HepG2 (cell line): ENCODE data around the gene CD37. TPM values are rescaled to one million over a fixed set of nuclear protein-coding genes. Genes with fewer than 3 reads are reported as not detected.
"Not testable (repeated sequence)": the region's sequence is repeated elsewhere in the genome, so short reads cannot be mapped to it uniquely, and the experiment has no call there.

Experiments
- ATAC-seq: fragments of 200-7000 bp; cut with Tn5 transposase; 3 replicates; pipeline ENCODE4 v1.9.1; 2020; ENCODE audit warnings: mild to moderate bottlenecking, moderate library complexity
- BruUV-seq: library from RNA; stranded (reverse); fragments of 400-500 nt; replicated peaks from 2 replicates; lab custom pipeline; 2021; lab: Mats Ljungman, UMichigan
- CTCF ChIA-PET: fragments of 300-600 bp; formaldehyde crosslinking; extraction: SDS; loops from one replicate; lab custom pipeline; 2021; ENCODE audit warnings: low total read pairs, inconsistent platforms, low intra/inter-chr PET ratio; lab: Yijun Ruan, JAX
- POLR2A ChIA-PET: fragments of 350-600 bp; sonication (Branson Sonifier 250); formaldehyde crosslinking; loops from one replicate; lab custom pipeline; 2020; ENCODE audit warnings: antibody characterized with exemption, inconsistent platforms; lab: Yijun Ruan, JAX
- DNase-seq: peaks from one replicate; pipeline ENCODE4 v3.0.0-alpha.2; 2015; ENCODE audit warnings: low spot score
- FAIRE-seq: peaks from 3 replicates; lab custom pipeline; 2011; peaks lifted over from hg19 to GRCh38; lab: Jason Lieb, UNC
- H2AFZ ChIP-seq: one replicate; pipeline ENCODE4 v1.6.1; 2011; ENCODE audit warnings: low read length, inconsistent platforms
- H3K27ac ChIP-seq: fragments of 300-600 bp; 3 replicates; pipeline ENCODE4 v1.8.0; 2011; ENCODE audit warnings: mixed run types, mild to moderate bottlenecking, mixed read lengths, low read length, inconsistent platforms; ENCODE audit not compliant: insufficient read depth; ENCODE audit errors: extremely low read length
- H3K27me3 ChIP-seq, 2 experiments: fragments of 200-600 bp in 1 of 2; 2 replicates in 1 of 2; 3 replicates in 1 of 2; pipeline versions ENCODE4 v1.6.0 to v1.8.0; 2011; ENCODE audit warnings: low read length in 2 of 2, mild to moderate bottlenecking in 2 of 2, moderate library complexity in 2 of 2, inconsistent platforms in 1 of 2; ENCODE audit not compliant: insufficient read depth in 2 of 2, control insufficient read depth in 1 of 2
- H3K36me3 ChIP-seq, 2 experiments: fragments of 200-600 bp in 1 of 2; replicated peaks in 1 of 2; 2 replicates in 1 of 2; 3 replicates in 1 of 2; pipeline versions ENCODE4 v1.5.1 to v1.8.0; 2011; ENCODE audit warnings: low read length in 2 of 2, inconsistent platforms in 1 of 2; ENCODE audit not compliant: insufficient read depth in 2 of 2, control insufficient read depth in 1 of 2
- H3K4me1 ChIP-seq: 2 replicates; pipeline ENCODE4 v1.5.1; 2012; ENCODE audit warnings: low read length, inconsistent platforms; ENCODE audit not compliant: insufficient read depth
- H3K4me2 ChIP-seq: 2 replicates; pipeline ENCODE4 v1.6.0; 2011; ENCODE audit warnings: low read depth, low read length, inconsistent platforms
- H3K4me3 ChIP-seq, 3 experiments: fragments of 200-600 bp in 1 of 3; sonication (generic), shearing (Covaris generic) in 1 of 3; replicated peaks in 1 of 3; 2 replicates each; pipeline ENCODE4 v1.5.1; 2011 to 2016; ENCODE audit warnings: low read length in 3 of 3, inconsistent platforms in 2 of 3, low read depth in 2 of 3, mild to moderate bottlenecking in 2 of 3, control low read depth in 1 of 3, mixed read lengths in 1 of 3; ENCODE audit not compliant: insufficient read depth in 1 of 3
- H3K79me2 ChIP-seq: one replicate; pipeline ENCODE4 v1.6.1; 2011; ENCODE audit warnings: low read length, inconsistent platforms; ENCODE audit not compliant: insufficient read depth
- H3K9ac ChIP-seq: 2 replicates; pipeline ENCODE4 v1.6.0; 2011; ENCODE audit warnings: mild to moderate bottlenecking, low read depth, low read length, inconsistent platforms; ENCODE audit not compliant: insufficient read depth
- H3K9me3 ChIP-seq: 2 replicates; pipeline ENCODE4 v1.5.1; 2012; ENCODE audit warnings: mild to moderate bottlenecking, low read length
- H4K20me1 ChIP-seq: 2 replicates; pipeline ENCODE4 v1.6.0; 2011; ENCODE audit warnings: inconsistent platforms, mild to moderate bottlenecking, low read length, moderate library complexity; ENCODE audit not compliant: insufficient read depth
- CEBPB ChIP-seq: IDR thresholded peaks from 2 replicates; pipeline ENCODE4 v1.6.1; 2011; ENCODE audit warnings: low read depth, low read length, improper control_type of control experiment, borderline replicate concordance
- CENPX ChIP-seq: sonication (generic); formaldehyde crosslinking; IDR thresholded peaks from 2 replicates; pipeline ENCODE4 v1.9.0; 2021; ENCODE audit warnings: mild to moderate bottlenecking, missing genetic modification reagents, moderate library complexity
- FLYWCH1 ChIP-seq: sonication (generic); formaldehyde crosslinking; IDR thresholded peaks from 2 replicates; pipeline ENCODE4 v1.8.1; 2023; ENCODE audit warnings: mild to moderate bottlenecking, missing genetic modification reagents
- MED13 ChIP-seq: sonication (generic); formaldehyde crosslinking; IDR thresholded peaks from 2 replicates; pipeline ENCODE4 v1.5.0; 2020; ENCODE audit warnings: missing genetic modification reagents
- NONO ChIP-seq, 2 experiments: fragments of 450-650 bp in 1 of 2; sonication (generic) in 1 of 2; formaldehyde crosslinking in 1 of 2; IDR thresholded peaks in 1 of 2; conservative IDR thresholded peaks in 1 of 2; 2 replicates each; pipeline versions ENCODE4 v1.6.1 to v1.8.0; 2017 to 2022; ENCODE audit warnings: mild to moderate bottlenecking in 1 of 2, missing genetic modification reagents in 1 of 2, moderate library complexity in 1 of 2
- THAP7 ChIP-seq: sonication (generic); formaldehyde crosslinking; IDR thresholded peaks from 2 replicates; pipeline ENCODE4 v1.8.1; 2023; ENCODE audit warnings: mild to moderate bottlenecking, missing genetic modification reagents
- ZBTB33 ChIP-seq: sonication (generic); formaldehyde crosslinking; IDR thresholded peaks from 2 replicates; pipeline ENCODE4 v1.4.0; 2020; ENCODE audit warnings: missing genetic modification reagents
- ZFP41 ChIP-seq: sonication (generic); formaldehyde crosslinking; IDR thresholded peaks from 2 replicates; pipeline ENCODE4 v1.4.0; 2020; ENCODE audit warnings: mild to moderate bottlenecking, missing genetic modification reagents, borderline replicate concordance
- ZSCAN30 ChIP-seq: sonication (generic); formaldehyde crosslinking; IDR thresholded peaks from 2 replicates; pipeline ENCODE4 v1.5.0; 2020; ENCODE audit warnings: mild to moderate bottlenecking, missing genetic modification reagents
- WGBS: methylation state at CpG from one replicate; pipeline ENCODE4 v1.1.6; 2017; ENCODE audit warnings: low lambda C conversion rate; 5-methylcytosine and 5-hydroxymethylcytosine counted together
- in situ Hi-C: cut with HindIII; loops from 2 replicates; pipeline ENCODE4 v1.10.0; 2017; ENCODE audit warnings: low pct_unique_long_range_greater_than_20kb; ENCODE audit not compliant: extremely low pct_ligation_motif_present
- intact Hi-C: fragments of 100-400 bp; cut with micrococcal nuclease; formaldehyde crosslinking; loops from one replicate; pipeline ENCODE4 v1.10.0; 2022; ENCODE audit not compliant: unreplicated experiment
- polyA plus RNA-seq, 8 experiments: library from polyadenylated mRNA; depleted of rRNA in 3 of 8; stranded (reverse) in 7 of 8; unstranded in 1 of 8; fragments of >200 nt; fragmentation: Illumina TruSeq in 4 of 8; extraction: Trizol in 4 of 8; gene quantifications; 2 replicates each; pipeline versions ENCODE4 v1.2.1 to v1.2.3, GENCODE V29; 2011 to 2016; ENCODE audit warnings: low read depth in 4 of 8, missing spikeins in 1 of 8, mixed read lengths in 1 of 8; ENCODE audit not compliant: insufficient read depth in 1 of 8
- total RNA-seq, 5 experiments: library from RNA; depleted of rRNA; stranded (reverse); fragments of >200 nt; fragmentation: Illumina TruSeq; extraction: Trizol; gene quantifications; 2 replicates each; pipeline ENCODE4 v1.2.3, GENCODE V29; 2016; ENCODE audit warnings: low read depth in 1 of 5

CD37 gene
- total and polyA plus RNA-seq, 2 of the 13 experiments (the other 11 are each of a cell fraction or from before 2014, with no cell fraction given): not detected

DNA sequence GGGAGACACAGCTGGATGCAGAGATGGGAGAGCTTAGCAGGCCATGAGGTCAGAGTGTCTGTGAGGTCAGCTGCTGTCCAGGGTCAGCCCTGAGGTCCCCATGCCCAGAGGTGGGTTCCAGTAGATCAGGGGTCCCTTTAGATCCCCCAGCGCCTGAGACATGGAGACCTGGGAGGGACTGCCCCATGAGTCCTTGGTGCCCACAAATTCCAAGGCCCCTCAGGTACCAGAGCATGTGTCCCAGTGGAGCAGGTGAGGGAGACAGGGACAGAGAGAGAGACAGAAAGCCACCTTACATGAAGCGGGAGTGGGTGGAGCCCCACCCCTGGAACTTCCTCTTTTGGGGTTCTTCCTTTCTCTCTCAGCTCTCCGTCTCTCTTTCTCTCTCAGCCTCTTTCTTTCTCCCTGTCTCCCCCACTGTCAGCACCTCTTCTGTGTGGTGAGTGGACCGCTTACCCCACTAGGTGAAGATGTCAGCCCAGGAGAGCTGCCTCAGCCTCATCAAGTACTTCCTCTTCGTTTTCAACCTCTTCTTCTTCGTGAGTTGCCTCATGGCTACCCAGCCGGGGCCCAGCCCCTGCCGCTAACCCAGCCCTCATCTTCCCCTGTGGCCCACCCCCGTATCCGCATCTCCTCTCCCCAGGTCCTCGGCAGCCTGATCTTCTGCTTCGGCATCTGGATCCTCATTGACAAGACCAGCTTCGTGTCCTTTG, at the start of gene CD37 (continued):
- no peak for TF ChIP-seq ZBTB33 (CRISPR knock-in tag)
- no peak for TF ChIP-seq MED13
- TF ChIP-seq THAP7: no peak
- TF ChIP-seq CENPX: no peak
- TF ChIP-seq ZSCAN30: no peak
- TF ChIP-seq NONO (IDR thresholded peaks at IDR 0.05): no peak
- no peak for TF ChIP-seq NONO (CRISPR knock-in tag; conservative IDR thresholded peaks at IDR 0.05)

GRCh38 chr19:49287141-49287770, 48.0 kb upstream of the CD37 start:
- DNase-seq: no peak
- no TSS peak for BruUV-seq
- ATAC-seq: no peak
- CTCF ChIA-PET: no interaction called here
- no peaks in the 10 kb centered on the region for H3K4me1 ChIP-seq
- H3K9me3 ChIP-seq: no peaks in the 10 kb centered on the region
- H3K27me3 ChIP-seq: peaks cover 1 to 3% of the 10 kb centered on the region in 2 experiments; a peak in 1 of 5 replicates
- POLR2A ChIA-PET: no interaction called here
- H2AFZ ChIP-seq: no peak overlapping the region
- in situ Hi-C loops (no loop called here), intact Hi-C loops (no loop called here)
- H3K4me2 ChIP-seq: no peak overlapping the region
- WGBS: 0% methylated on average over 2 of the region's 2 CpGs
- H3K4me3 ChIP-seq: no peak overlapping the region
- TF ChIP-seq FLYWCH1: no peak
- no peak for TF ChIP-seq CEBPB
- no peak for TF ChIP-seq ZFP41 (CRISPR knock-in tag)
- no peak overlapping the region for H3K9ac ChIP-seq
- H4K20me1 ChIP-seq: no peaks in the 10 kb centered on the region
- H3K27ac ChIP-seq: no peak overlapping the region
- H3K36me3 ChIP-seq: no peaks in the 10 kb centered on the region
- no peaks in the 10 kb centered on the region for H3K79me2 ChIP-seq
- FAIRE-seq: no peak

- FAIRE-seq, H3K9me3 ChIP-seq, intact Hi-C loops, CTCF ChIA-PET, H3K4me3 ChIP-seq, ATAC-seq, H2AFZ ChIP-seq, H3K4me1 ChIP-seq, in situ Hi-C loops, H3K36me3 ChIP-seq, H4K20me1 ChIP-seq, H3K79me2 ChIP-seq, POLR2A ChIA-PET, BruUV-seq, H3K27ac ChIP-seq, H3K4me2 ChIP-seq, DNase-seq, H3K27me3 ChIP-seq, H3K9ac ChIP-seq: not testable (repeated sequence)
- 46% methylated on average over 4 of the region's 4 CpGs for WGBS
Observed at GRCh38 chr19:49288205-49288604, 47.0 kb upstream of the CD37 start.
